PC-3 (cell line): Measurements from ENCODE around the gene FUT8.

ENCODE experiments used
- EZH2 ChIP-seq: fragments of 300-600 bp; sonication (generic); IDR thresholded peaks from one replicate; pipeline ENCODE4 v1.6.1; 2017; ENCODE audit warnings: antibody characterized with exemption, mild to moderate bottlenecking, low read length; ENCODE audit not compliant: unreplicated experiment
- EZH2phosphoT487 ChIP-seq: fragments of 300-600 bp; sonication (generic); IDR thresholded peaks from 2 replicates; pipeline ENCODE4 v1.6.1; 2018; ENCODE audit warnings: mild to moderate bottlenecking, antibody characterized with exemption, low read length, borderline replicate concordance
- TF ChIP-seq, protein P1 (sequence below): fragments of 300-600 bp; sonication (generic); conservative IDR thresholded peaks from 2 replicates; pipeline ENCODE4 v1.5.1; 2017; ENCODE audit warnings: antibody characterized with exemption, low read depth, mild to moderate bottlenecking, low read length

DNA sequence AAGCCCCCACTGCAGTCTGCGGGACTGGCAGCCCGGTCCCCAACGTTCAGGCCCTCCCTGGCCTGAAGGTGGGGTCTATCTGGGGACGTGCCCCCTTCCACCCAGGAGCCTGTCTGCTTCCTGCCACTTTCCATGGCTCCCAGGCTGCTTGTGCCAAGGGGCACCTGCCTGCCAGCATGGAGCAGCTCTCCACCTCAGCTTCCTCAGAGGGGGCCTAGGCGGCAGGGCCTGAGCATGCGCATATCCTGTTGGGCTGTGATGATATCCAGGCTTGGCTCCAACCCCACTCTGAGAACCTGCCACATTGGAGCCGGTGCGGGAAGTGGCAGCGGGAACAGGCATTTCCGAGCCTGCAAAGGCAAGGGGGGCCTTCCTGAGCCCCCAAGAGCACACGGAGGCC lies 57.4 kb downstream of the FUT8 start:
- TF ChIP-seq, protein P1, sequence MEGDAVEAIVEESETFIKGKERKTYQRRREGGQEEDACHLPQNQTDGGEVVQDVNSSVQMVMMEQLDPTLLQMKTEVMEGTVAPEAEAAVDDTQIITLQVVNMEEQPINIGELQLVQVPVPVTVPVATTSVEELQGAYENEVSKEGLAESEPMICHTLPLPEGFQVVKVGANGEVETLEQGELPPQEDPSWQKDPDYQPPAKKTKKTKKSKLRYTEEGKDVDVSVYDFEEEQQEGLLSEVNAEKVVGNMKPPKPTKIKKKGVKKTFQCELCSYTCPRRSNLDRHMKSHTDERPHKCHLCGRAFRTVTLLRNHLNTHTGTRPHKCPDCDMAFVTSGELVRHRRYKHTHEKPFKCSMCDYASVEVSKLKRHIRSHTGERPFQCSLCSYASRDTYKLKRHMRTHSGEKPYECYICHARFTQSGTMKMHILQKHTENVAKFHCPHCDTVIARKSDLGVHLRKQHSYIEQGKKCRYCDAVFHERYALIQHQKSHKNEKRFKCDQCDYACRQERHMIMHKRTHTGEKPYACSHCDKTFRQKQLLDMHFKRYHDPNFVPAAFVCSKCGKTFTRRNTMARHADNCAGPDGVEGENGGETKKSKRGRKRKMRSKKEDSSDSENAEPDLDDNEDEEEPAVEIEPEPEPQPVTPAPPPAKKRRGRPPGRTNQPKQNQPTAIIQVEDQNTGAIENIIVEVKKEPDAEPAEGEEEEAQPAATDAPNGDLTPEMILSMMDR, result no peak
- no peak for TF ChIP-seq EZH2phosphoT487
- TF ChIP-seq EZH2, result no peak
